ENCODE measurements around the gene CRB2.

- no peak for TF ChIP-seq CTCF (conservative IDR thresholded peaks at IDR 0.05 in 1 of 2, IDR thresholded peaks at IDR 0.05 in 1 of 2; ENCODE audit: low read depth in 1 of 2, low read length in 2 of 2)
- no peak for TF ChIP-seq EZH2 (IDR thresholded peaks at IDR 0.05; ENCODE audit: low read length, missing control alignments)
Observed at GRCh38 chr9:123392802-123393201, 36.8 kb downstream of the CRB2 start.

All from fibroblast of lung (primary cell).